ENCODE results near the gene FAM229B. TPM values are rescaled to one million over a fixed set of nuclear protein-coding genes. Genes with fewer than 3 reads are reported as not detected.
"Not testable (repeated sequence)": the region's sequence is repeated elsewhere in the genome, so short reads cannot be mapped to it uniquely, and the experiment has no call there.

Gene FAM229B
- total RNA-seq, 1 experiment from 2014 or later = 1.9 TPM

DNA sequence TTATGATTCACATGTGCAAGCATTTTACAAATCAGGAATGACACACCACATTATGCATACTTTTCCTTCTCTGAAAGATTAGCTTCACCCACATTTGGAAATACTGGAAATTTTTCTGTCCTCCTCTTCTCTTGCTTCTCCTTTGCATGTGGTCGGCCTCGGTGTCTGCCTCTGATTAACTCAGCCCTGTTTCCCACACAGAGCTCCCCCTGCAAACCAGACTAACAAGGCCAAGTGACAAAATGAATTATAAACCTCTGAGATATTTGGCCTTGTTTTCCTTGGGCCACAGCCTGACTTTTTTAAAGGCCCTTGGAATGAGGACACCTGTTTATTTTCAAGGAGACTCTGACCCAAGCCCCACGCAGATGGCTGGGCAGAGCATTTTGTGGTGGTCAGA lies 42.5 kb upstream of the FAM229B start:
- ChIA-PET POLR2A (no interaction called here), CTCF (no interaction called here)
- intact Hi-C loops (cut with micrococcal nuclease; ENCODE audit: unreplicated experiment) = no loop called here
- H3K27ac Mint-ChIP-seq (ENCODE audit: unreplicated experiment) = no peak overlapping the region
- Histone ChIP-seq H3K9me3 (no peaks in the 10 kb centered on the region), H3K4me3 (ENCODE audit: low read depth, low read length) (no peak overlapping the region), H3K36me3 (ENCODE audit: control insufficient read depth, insufficient read depth, low read length) (no peaks in the 10 kb centered on the region), H3K4me1 (peaks cover 3% of the 10 kb centered on the region; the same call in 1 of the 2 replicates), H3K27me3 (replicated peaks; ENCODE audit: control insufficient read depth, insufficient read depth, low read length) (no peaks in the 10 kb centered on the region)
- no peak for DNase-seq
- no peak overlapping the region for H3K4me3 Mint-ChIP-seq (ENCODE audit: unreplicated experiment)
- no TSS peak for BruUV-seq (replicated peaks)
- TF ChIP-seq, protein P1, sequence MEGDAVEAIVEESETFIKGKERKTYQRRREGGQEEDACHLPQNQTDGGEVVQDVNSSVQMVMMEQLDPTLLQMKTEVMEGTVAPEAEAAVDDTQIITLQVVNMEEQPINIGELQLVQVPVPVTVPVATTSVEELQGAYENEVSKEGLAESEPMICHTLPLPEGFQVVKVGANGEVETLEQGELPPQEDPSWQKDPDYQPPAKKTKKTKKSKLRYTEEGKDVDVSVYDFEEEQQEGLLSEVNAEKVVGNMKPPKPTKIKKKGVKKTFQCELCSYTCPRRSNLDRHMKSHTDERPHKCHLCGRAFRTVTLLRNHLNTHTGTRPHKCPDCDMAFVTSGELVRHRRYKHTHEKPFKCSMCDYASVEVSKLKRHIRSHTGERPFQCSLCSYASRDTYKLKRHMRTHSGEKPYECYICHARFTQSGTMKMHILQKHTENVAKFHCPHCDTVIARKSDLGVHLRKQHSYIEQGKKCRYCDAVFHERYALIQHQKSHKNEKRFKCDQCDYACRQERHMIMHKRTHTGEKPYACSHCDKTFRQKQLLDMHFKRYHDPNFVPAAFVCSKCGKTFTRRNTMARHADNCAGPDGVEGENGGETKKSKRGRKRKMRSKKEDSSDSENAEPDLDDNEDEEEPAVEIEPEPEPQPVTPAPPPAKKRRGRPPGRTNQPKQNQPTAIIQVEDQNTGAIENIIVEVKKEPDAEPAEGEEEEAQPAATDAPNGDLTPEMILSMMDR (IDR thresholded peaks at IDR 0.05; ENCODE audit: insufficient read depth in 1 of 2, low read depth in 1 of 2, low read length in 1 of 2, severe bottlenecking in 1 of 2, unreplicated experiment in 1 of 2) = no peak
- no peaks in the 10 kb centered on the region for H3K9me3 Mint-ChIP-seq (ENCODE audit: unreplicated experiment)
- no peaks in the 10 kb centered on the region for H3K36me3 Mint-ChIP-seq (ENCODE audit: insufficient read depth, unreplicated experiment)
- no peaks in the 10 kb centered on the region for H3K27me3 Mint-ChIP-seq (ENCODE audit: insufficient read depth, unreplicated experiment)
- H3K4me1 Mint-ChIP-seq (ENCODE audit: low read depth, unreplicated experiment) = no peaks in the 10 kb centered on the region

DNA sequence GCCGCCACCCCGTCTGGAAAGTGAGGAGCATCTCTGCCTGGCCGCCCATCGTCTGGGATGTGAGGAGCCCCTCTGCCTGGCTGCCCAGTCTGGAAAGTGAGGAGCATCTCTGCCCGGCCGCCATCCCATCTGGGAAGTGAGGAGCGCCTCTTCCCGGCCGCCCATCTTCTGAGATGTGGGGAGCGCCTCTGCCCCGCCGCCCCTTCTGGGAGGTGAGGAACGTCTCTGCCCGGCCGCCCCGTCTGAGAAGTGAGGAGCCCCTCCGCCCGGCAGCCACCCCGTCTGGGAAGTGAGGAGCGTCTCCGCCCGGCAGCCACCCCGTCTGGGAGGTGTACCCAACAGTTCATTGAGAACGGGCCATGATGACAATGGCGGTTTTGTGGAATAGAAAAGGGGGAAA lies 39.9 kb upstream of the FAM229B start:
- intact Hi-C loops (cut with micrococcal nuclease; ENCODE audit: unreplicated experiment); H3K9me3 ChIP-seq; BruUV-seq (replicated peaks); H3K9me3 Mint-ChIP-seq (ENCODE audit: unreplicated experiment); DNase-seq; H3K4me1 Mint-ChIP-seq (ENCODE audit: low read depth, unreplicated experiment); H3K27ac Mint-ChIP-seq (ENCODE audit: unreplicated experiment); H3K27me3 ChIP-seq (replicated peaks; ENCODE audit: control insufficient read depth, insufficient read depth, low read length); H3K4me3 Mint-ChIP-seq (ENCODE audit: unreplicated experiment); H3K36me3 ChIP-seq (ENCODE audit: control insufficient read depth, insufficient read depth, low read length); H3K4me1 ChIP-seq; POLR2A ChIA-PET; CTCF ChIA-PET; H3K36me3 Mint-ChIP-seq (ENCODE audit: insufficient read depth, unreplicated experiment); H3K27me3 Mint-ChIP-seq (ENCODE audit: insufficient read depth, unreplicated experiment); H3K4me3 ChIP-seq (ENCODE audit: low read depth, low read length): not testable (repeated sequence)

DNA sequence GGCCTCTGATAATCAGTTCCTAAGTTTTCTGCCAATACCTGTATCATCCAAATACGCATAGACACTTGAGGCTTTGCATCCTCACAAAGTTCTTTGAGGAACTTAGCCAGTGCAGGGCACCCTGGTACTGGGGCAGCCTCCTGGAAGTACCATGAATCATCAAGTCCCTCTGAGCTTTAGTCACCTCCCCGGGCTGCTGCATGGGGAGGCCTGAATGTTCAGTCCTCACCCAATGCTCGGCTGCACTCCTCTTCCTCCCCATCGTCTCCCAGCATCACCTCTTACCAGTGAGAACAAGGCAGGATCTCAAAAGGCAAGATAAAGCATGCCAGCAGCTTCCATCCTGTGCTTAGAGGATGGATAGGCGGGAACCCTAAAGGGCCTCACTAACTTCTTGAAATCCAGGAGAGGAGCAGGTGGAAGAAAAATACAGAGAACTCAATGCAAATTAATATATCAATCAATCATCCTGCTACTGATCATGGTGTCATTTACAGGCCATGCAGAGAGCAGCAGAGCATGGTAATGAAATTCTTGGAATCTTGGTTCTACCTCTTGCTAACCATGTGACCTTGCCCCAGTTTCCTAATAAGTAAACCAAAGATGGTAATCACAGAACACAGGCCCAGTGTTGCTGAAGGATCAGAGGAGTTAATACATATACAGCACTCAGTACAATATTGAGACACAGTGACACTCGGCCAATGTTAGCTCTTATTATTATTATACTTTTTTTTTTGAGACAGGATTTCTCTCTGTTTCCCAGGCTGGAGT lies 38.2 kb upstream of the FAM229B start:
- ChIA-PET POLR2A (no interaction called here), CTCF (interaction anchor here (0.6 kb wide), 1 partner anchor 1593 kb away, joined by 4 read pairs; no protein-coding TSS in a partner anchor)
- Histone ChIP-seq H3K4me3 (ENCODE audit: low read depth, low read length) (no peak overlapping the region), H3K27me3 (replicated peaks; ENCODE audit: control insufficient read depth, insufficient read depth, low read length) (no peaks in the 10 kb centered on the region), H3K4me1 (no peaks in the 10 kb centered on the region), H3K9me3 (no peaks in the 10 kb centered on the region), H3K36me3 (ENCODE audit: control insufficient read depth, insufficient read depth, low read length) (no peaks in the 10 kb centered on the region)
- Mint-ChIP-seq H3K9me3 (ENCODE audit: unreplicated experiment) (no peaks in the 10 kb centered on the region), H3K36me3 (ENCODE audit: insufficient read depth, unreplicated experiment) (no peaks in the 10 kb centered on the region), H3K4me1 (ENCODE audit: low read depth, unreplicated experiment) (no peaks in the 10 kb centered on the region), H3K27me3 (ENCODE audit: insufficient read depth, unreplicated experiment) (peaks cover 6% of the 10 kb centered on the region), H3K4me3 (ENCODE audit: unreplicated experiment) (no peak overlapping the region), H3K27ac (ENCODE audit: unreplicated experiment) (no peak overlapping the region)
- TF ChIP-seq, protein P1 (IDR thresholded peaks at IDR 0.05; ENCODE audit: insufficient read depth in 1 of 2, low read depth in 1 of 2, low read length in 1 of 2, severe bottlenecking in 1 of 2, unreplicated experiment in 1 of 2) = no peak
- no peak for DNase-seq
- intact Hi-C loops (cut with micrococcal nuclease; ENCODE audit: unreplicated experiment) = no loop called here
- BruUV-seq (replicated peaks) = no TSS peak
